OCI-LY1 (cell line): ENCODE measurements around the gene EXD2.

Source experiments
- H2AFZ ChIP-seq: fragments of 200-600 bp; sonication (generic), shearing (Covaris generic); 2 replicates; pipeline ENCODE4 v1.6.0; 2014; ENCODE audit warnings: antibody characterized with exemption, mild to moderate bottlenecking, low read length
- H3F3A ChIP-seq: fragments of 200-600 bp; sonication (generic), shearing (Covaris generic); 2 replicates; pipeline ENCODE4 v1.6.0; 2014; ENCODE audit warnings: mild to moderate bottlenecking, antibody characterized with exemption, low read length, moderate library complexity; ENCODE audit not compliant: insufficient read depth
- H3K27ac ChIP-seq: fragments of 200-600 bp; sonication (generic); 2 replicates; pipeline ENCODE4 v1.5.1; 2014; ENCODE audit warnings: low read length, mixed run types, mild to moderate bottlenecking, low read depth; ENCODE audit not compliant: poor library complexity, severe bottlenecking
- H3K27me3 ChIP-seq: fragments of 200-600 bp; sonication (generic); 2 replicates; pipeline ENCODE4 v1.6.0; 2014; ENCODE audit warnings: antibody characterized with exemption, mild to moderate bottlenecking, low read length, moderate library complexity; ENCODE audit not compliant: insufficient read depth
- H3K36me3 ChIP-seq: fragments of 200-600 bp; sonication (generic); 2 replicates; pipeline ENCODE4 v1.6.1; 2014; ENCODE audit warnings: mild to moderate bottlenecking, antibody characterized with exemption, low read length, moderate library complexity, mixed read lengths; ENCODE audit not compliant: insufficient read depth
- H3K4me1 ChIP-seq: fragments of 200-600 bp; sonication (generic); 2 replicates; pipeline ENCODE4 v1.5.1; 2014; ENCODE audit warnings: mild to moderate bottlenecking, low read length, moderate library complexity; ENCODE audit not compliant: insufficient read depth, severe bottlenecking
- H3K4me2 ChIP-seq: fragments of 200-600 bp; sonication (generic), shearing (Covaris generic); 2 replicates; pipeline ENCODE4 v1.6.1; 2014; ENCODE audit warnings: low read length
- H3K4me3 ChIP-seq: fragments of 200-600 bp; sonication (generic); 2 replicates; pipeline ENCODE4 v1.5.1; 2014; ENCODE audit warnings: low read length, low read depth, mild to moderate bottlenecking, mixed read lengths; ENCODE audit not compliant: poor library complexity, severe bottlenecking
- H3K79me2 ChIP-seq: fragments of 200-600 bp; shearing (Covaris generic); 2 replicates; pipeline ENCODE4 v1.6.1; 2016; ENCODE audit warnings: mixed run types, low read length, mixed read lengths; ENCODE audit not compliant: insufficient read depth
- H3K9ac ChIP-seq: fragments of 200-600 bp; sonication (generic), shearing (Covaris generic); 2 replicates; pipeline ENCODE4 v1.6.1; 2014; ENCODE audit warnings: mild to moderate bottlenecking, low read length, mixed read lengths
- H3K9me2 ChIP-seq: fragments of 200-600 bp; sonication (generic), shearing (Covaris generic); 2 replicates; pipeline ENCODE4 v1.6.1; 2014; ENCODE audit warnings: low read depth, mild to moderate bottlenecking, low read length, mixed read lengths
- H3K9me3 ChIP-seq: fragments of 200-600 bp; shearing (Covaris generic); 2 replicates; pipeline ENCODE4 v1.6.1; 2014; ENCODE audit warnings: low read length, mixed read lengths
- H4K20me1 ChIP-seq: fragments of 200-600 bp; sonication (generic), shearing (Covaris generic); 2 replicates; pipeline ENCODE4 v1.6.0; 2016; ENCODE audit warnings: mild to moderate bottlenecking, low read length; ENCODE audit not compliant: insufficient read depth
- CTCF ChIP-seq: fragments of 200-600 bp; sonication (generic), shearing (Covaris generic); IDR thresholded peaks from 2 replicates; pipeline ENCODE4 v1.5.1; 2017; ENCODE audit warnings: mild to moderate bottlenecking, antibody characterized with exemption, low read length, moderate library complexity, mixed read lengths
- EZH2 ChIP-seq: fragments of 200-600 bp; sonication (generic), shearing (Covaris generic); IDR thresholded peaks from 2 replicates; pipeline ENCODE4 v1.8.0; 2017; ENCODE audit warnings: borderline replicate concordance, mixed run types, mild to moderate bottlenecking, antibody characterized with exemption, low read length, moderate library complexity, mixed read lengths

The EXD2 gene

GRCh38 chr14:69235708-69236107, 44.4 kb downstream of the EXD2 start:
- Histone ChIP-seq H3K9me3 (no peaks in the 10 kb centered on the region), H3K4me3 (no peak overlapping the region), H3K4me1 (no peaks in the 10 kb centered on the region), H3K27ac (no peak overlapping the region), H3K36me3 (0 out of 2 replicates have a peak, but pooled peaks cover 6% of the 10 kb centered on the region), H3K9ac (no peak overlapping the region), H3K9me2 (no peaks in the 10 kb centered on the region), H3K79me2 (no peaks in the 10 kb centered on the region), H3K4me2 (no peak overlapping the region), H2AFZ (no peak overlapping the region), H4K20me1 (no peaks in the 10 kb centered on the region), H3F3A (no peaks in the 10 kb centered on the region), H3K27me3 (no peaks in the 10 kb centered on the region)
- TF ChIP-seq EZH2, result no peak
- no peak for TF ChIP-seq CTCF

GRCh38 chr14:69237142-69237541, 45.8 kb downstream of the EXD2 start:
- Histone ChIP-seq H3K79me2 (no peaks in the 10 kb centered on the region), H3K27ac (no peak overlapping the region), H3K4me2 (no peak overlapping the region), H2AFZ (no peak overlapping the region), H3K27me3 (no peaks in the 10 kb centered on the region), H3K4me1 (no peaks in the 10 kb centered on the region), H3F3A (no peaks in the 10 kb centered on the region), H3K36me3 (0 out of 2 replicates have a peak, but pooled peaks cover 6% of the 10 kb centered on the region), H3K9me2 (no peaks in the 10 kb centered on the region), H3K9me3 (no peaks in the 10 kb centered on the region), H3K9ac (no peak overlapping the region), H4K20me1 (no peaks in the 10 kb centered on the region), H3K4me3 (no peak overlapping the region)
- TF ChIP-seq EZH2, result no peak

- H3K4me2 ChIP-seq, result no peak overlapping the region
- no peaks in the 10 kb centered on the region for H3F3A ChIP-seq
- H3K4me3 ChIP-seq, result no peak overlapping the region
- H3K27me3 ChIP-seq, result no peaks in the 10 kb centered on the region
- no peaks in the 10 kb centered on the region for H3K79me2 ChIP-seq
- TF ChIP-seq CTCF (no peak), EZH2 (no peak)
- H3K9ac ChIP-seq, result no peak overlapping the region
- H3K4me1 ChIP-seq, result no peaks in the 10 kb centered on the region
- no peak overlapping the region for H2AFZ ChIP-seq
- no peaks in the 10 kb centered on the region for H4K20me1 ChIP-seq
- H3K9me2 ChIP-seq, result no peaks in the 10 kb centered on the region
- no peak overlapping the region for H3K27ac ChIP-seq
- H3K9me3 ChIP-seq, result no peaks in the 10 kb centered on the region
- H3K36me3 ChIP-seq, result 0 out of 2 replicates have a peak, but pooled peaks cover 6% of the 10 kb centered on the region
Measured at GRCh38 chr14:69237584-69237983, 46.3 kb downstream of the EXD2 start.

- Histone ChIP-seq H3K9ac (no peak overlapping the region), H3K4me2 (no peak overlapping the region), H3F3A (no peaks in the 10 kb centered on the region), H3K27ac (no peak overlapping the region), H2AFZ (no peak overlapping the region), H3K9me2 (no peaks in the 10 kb centered on the region), H3K36me3 (0 out of 2 replicates have a peak, but pooled peaks cover 6% of the 10 kb centered on the region), H3K4me3 (no peak overlapping the region), H3K27me3 (no peaks in the 10 kb centered on the region), H3K4me1 (no peaks in the 10 kb centered on the region), H3K79me2 (no peaks in the 10 kb centered on the region), H4K20me1 (no peaks in the 10 kb centered on the region), H3K9me3 (no peaks in the 10 kb centered on the region)
- no peak for TF ChIP-seq EZH2
- TF ChIP-seq CTCF, result no peak
Measured at GRCh38 chr14:69238883-69239282, 47.6 kb downstream of the EXD2 start.
